ENCODE data around the gene HEATR5B.

The HEATR5B gene

GRCh38 chr2:37059841-37060240 lies 24.3 kb downstream of the HEATR5B start:
- Histone ChIP-seq H3K27me3 (ENCODE audit: insufficient read depth, poor library complexity, severe bottlenecking) (no peaks in the 10 kb centered on the region), H3K4me3 (ENCODE audit: severe bottlenecking) (no peak overlapping the region), H3K4me1 (ENCODE audit: insufficient read depth, poor library complexity, severe bottlenecking) (no peaks in the 10 kb centered on the region), H3K27ac (ENCODE audit: poor library complexity, severe bottlenecking) (no peak overlapping the region), H3K9me3 (ENCODE audit: severe bottlenecking) (no peaks in the 10 kb centered on the region), H3K36me3 (ENCODE audit: low read depth) (peaks cover 82% of the 10 kb centered on the region)
- DNase-seq (ENCODE audit: low spot score) (no peak), ATAC-seq (ENCODE audit: low read depth) (no peak)
- TF ChIP-seq CTCF (IDR thresholded peaks at IDR 0.05; ENCODE audit: poor library complexity, severe bottlenecking) = no peak

- H3K27me3 ChIP-seq (ENCODE audit: insufficient read depth, poor library complexity, severe bottlenecking) = no peaks in the 10 kb centered on the region
- H3K9me3 ChIP-seq (ENCODE audit: severe bottlenecking) = no peaks in the 10 kb centered on the region
- no peak overlapping the region for H3K4me3 ChIP-seq (ENCODE audit: severe bottlenecking)
- peaks cover 53% of the 10 kb centered on the region for H3K36me3 ChIP-seq (ENCODE audit: low read depth)
- H3K27ac ChIP-seq (ENCODE audit: poor library complexity, severe bottlenecking) = peak overlapping the region; percentile 29
- peak; percentile 78 for ATAC-seq (ENCODE audit: low read depth)
- TF ChIP-seq CTCF (IDR thresholded peaks at IDR 0.05; ENCODE audit: poor library complexity, severe bottlenecking) = no peak
- DNase-seq (ENCODE audit: low spot score) = no peak
- H3K4me1 ChIP-seq (ENCODE audit: insufficient read depth, poor library complexity, severe bottlenecking) = peaks cover 14% of the 10 kb centered on the region
Observed at GRCh38 chr2:37052600-37053332, 31.4 kb downstream of the HEATR5B start.

- Histone ChIP-seq H3K27me3 (ENCODE audit: insufficient read depth, poor library complexity, severe bottlenecking) (no peaks in the 10 kb centered on the region), H3K27ac (ENCODE audit: poor library complexity, severe bottlenecking) (no peak overlapping the region), H3K9me3 (ENCODE audit: severe bottlenecking) (no peaks in the 10 kb centered on the region), H3K4me3 (ENCODE audit: severe bottlenecking) (no peak overlapping the region), H3K36me3 (ENCODE audit: low read depth) (peaks cover 37% of the 10 kb centered on the region), H3K4me1 (ENCODE audit: insufficient read depth, poor library complexity, severe bottlenecking) (no peaks in the 10 kb centered on the region)
- DNase-seq (ENCODE audit: low spot score) (no peak), ATAC-seq (ENCODE audit: low read depth) (no peak)
- no peak for TF ChIP-seq CTCF (IDR thresholded peaks at IDR 0.05; ENCODE audit: poor library complexity, severe bottlenecking)
Observed at GRCh38 chr2:37039580-37039979, 44.6 kb downstream of the HEATR5B start.

- DNase-seq (ENCODE audit: low spot score) = no peak
- no peak overlapping the region for H3K4me3 ChIP-seq (ENCODE audit: severe bottlenecking)
- no peaks in the 10 kb centered on the region for H3K9me3 ChIP-seq (ENCODE audit: severe bottlenecking)
- H3K4me1 ChIP-seq (ENCODE audit: insufficient read depth, poor library complexity, severe bottlenecking) = no peaks in the 10 kb centered on the region
- H3K27ac ChIP-seq (ENCODE audit: poor library complexity, severe bottlenecking) = no peak overlapping the region
- TF ChIP-seq CTCF (IDR thresholded peaks at IDR 0.05; ENCODE audit: poor library complexity, severe bottlenecking) = no peak
- peaks cover 37% of the 10 kb centered on the region for H3K36me3 ChIP-seq (ENCODE audit: low read depth)
- no peak for ATAC-seq (ENCODE audit: low read depth)
- no peaks in the 10 kb centered on the region for H3K27me3 ChIP-seq (ENCODE audit: insufficient read depth, poor library complexity, severe bottlenecking)
Observed at GRCh38 chr2:37037771-37038170, 46.4 kb downstream of the HEATR5B start.

GRCh38 chr2:37029758-37030157 lies 54.4 kb downstream of the HEATR5B start:
- DNase-seq (ENCODE audit: low spot score) (no peak), ATAC-seq (ENCODE audit: low read depth) (no peak)
- Histone ChIP-seq H3K36me3 (ENCODE audit: low read depth) (peaks cover 36% of the 10 kb centered on the region), H3K27ac (ENCODE audit: poor library complexity, severe bottlenecking) (no peak overlapping the region), H3K4me1 (ENCODE audit: insufficient read depth, poor library complexity, severe bottlenecking) (no peaks in the 10 kb centered on the region), H3K9me3 (ENCODE audit: severe bottlenecking) (no peaks in the 10 kb centered on the region), H3K27me3 (ENCODE audit: insufficient read depth, poor library complexity, severe bottlenecking) (no peaks in the 10 kb centered on the region), H3K4me3 (ENCODE audit: severe bottlenecking) (no peak overlapping the region)
- TF ChIP-seq CTCF (IDR thresholded peaks at IDR 0.05; ENCODE audit: poor library complexity, severe bottlenecking) = no peak

Measured in RWPE2 (cell line).